ENCODE data around the gene CNDP2. TPM values are rescaled to one million over a fixed set of nuclear protein-coding genes. Genes with fewer than 3 reads are reported as not detected.

The CNDP2 gene
- total and polyA plus RNA-seq, 3 donors from 2014 or later: 72.0 to 84.5 (median 74.4) TPM

- no peak overlapping the region for H3K27ac ChIP-seq
- H3K36me3 ChIP-seq (ENCODE audit: low read depth, missing control alignments): no peaks in the 10 kb centered on the region
- WGBS, 2 donors: 92 to 96% methylated on average over 22 to 25 of the region's 25 CpGs
- no peaks in the 10 kb centered on the region for H3K27me3 ChIP-seq
- intact Hi-C loops (cut with DNase I; ENCODE audit: low total_unique reads): no loop called here
- H3K4me3 ChIP-seq: no peak overlapping the region
- no peaks in the 10 kb centered on the region for H3K9me3 ChIP-seq
- no peak for TF ChIP-seq POLR2A (IDR thresholded peaks at IDR 0.05)
- no peak for TF ChIP-seq CTCF (IDR thresholded peaks at IDR 0.05)
- DNase-seq: no peak
- H3K4me1 ChIP-seq: no peaks in the 10 kb centered on the region
Observed at GRCh38 chr18:74529811-74530583, 33.8 kb downstream of the CNDP2 start.

DNA sequence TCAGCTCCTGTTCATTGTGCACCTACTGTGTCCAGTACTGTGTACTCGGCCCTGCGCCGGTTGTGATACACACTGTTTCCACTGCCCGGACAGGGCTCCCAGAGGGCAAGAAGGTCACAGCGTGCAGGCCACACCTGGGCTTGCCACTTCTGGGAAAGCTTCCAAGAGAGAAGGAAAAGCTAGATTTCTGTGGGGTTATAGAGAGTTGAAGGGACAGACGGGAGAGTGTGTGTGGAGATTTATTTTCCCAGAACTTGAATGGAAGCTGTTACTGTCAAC is 34.4 kb downstream of the CNDP2 start:
- WGBS, 2 donors: 56 to 78% methylated on average over 6 of the region's 6 CpGs
- Histone ChIP-seq H3K9me3 (no peaks in the 10 kb centered on the region), H3K4me1 (no peaks in the 10 kb centered on the region), H3K36me3 (ENCODE audit: low read depth, missing control alignments) (no peaks in the 10 kb centered on the region), H3K27ac (no peak overlapping the region), H3K27me3 (no peaks in the 10 kb centered on the region), H3K4me3 (no peak overlapping the region)
- no peak for DNase-seq
- intact Hi-C loops (cut with DNase I; ENCODE audit: low total_unique reads): no loop called here
- TF ChIP-seq POLR2A (IDR thresholded peaks at IDR 0.05): no peak
- no peak for TF ChIP-seq CTCF (IDR thresholded peaks at IDR 0.05)

DNA sequence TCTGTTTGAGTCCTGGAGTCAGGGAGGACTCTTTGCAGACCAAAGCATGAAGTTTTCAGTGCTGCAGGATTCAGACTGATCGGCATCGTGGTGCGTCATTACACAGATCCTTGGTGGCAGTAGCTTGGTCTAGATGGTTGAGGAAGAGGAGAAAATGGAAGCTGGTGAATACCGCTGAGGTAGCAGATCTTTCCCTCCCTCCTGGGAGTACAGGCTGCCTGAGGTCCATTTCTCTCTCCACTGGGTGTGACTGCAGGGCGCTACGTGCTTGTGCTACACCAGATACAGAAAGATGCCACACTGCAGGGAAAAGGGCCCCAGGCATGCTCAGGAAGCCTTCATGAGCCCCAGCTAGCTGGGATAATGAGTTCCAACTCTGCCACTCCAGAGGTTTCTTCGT is 34.9 kb downstream of the CNDP2 start:
- intact Hi-C loops (cut with DNase I; ENCODE audit: low total_unique reads): no loop called here
- Histone ChIP-seq H3K36me3 (ENCODE audit: low read depth, missing control alignments) (no peaks in the 10 kb centered on the region), H3K27me3 (no peaks in the 10 kb centered on the region), H3K4me3 (no peak overlapping the region), H3K4me1 (no peaks in the 10 kb centered on the region), H3K27ac (no peak overlapping the region), H3K9me3 (no peaks in the 10 kb centered on the region)
- WGBS, 2 donors: 86 to 87% methylated on average over 7 of the region's 7 CpGs
- DNase-seq: no peak
- TF ChIP-seq POLR2A (IDR thresholded peaks at IDR 0.05) (no peak), CTCF (IDR thresholded peaks at IDR 0.05) (no peak)

- H3K9me3 ChIP-seq: no peaks in the 10 kb centered on the region
- no peak overlapping the region for H3K4me3 ChIP-seq
- H3K27me3 ChIP-seq: no peaks in the 10 kb centered on the region
- H3K36me3 ChIP-seq (ENCODE audit: low read depth, missing control alignments): no peaks in the 10 kb centered on the region
- H3K4me1 ChIP-seq: no peaks in the 10 kb centered on the region
- WGBS, 2 donors: 64 to 67% methylated on average over 9 of the region's 9 CpGs
- no peak overlapping the region for H3K27ac ChIP-seq
- DNase-seq: no peak
- TF ChIP-seq POLR2A (IDR thresholded peaks at IDR 0.05) (no peak), CTCF (IDR thresholded peaks at IDR 0.05) (no peak)
- intact Hi-C loops (cut with DNase I; ENCODE audit: low total_unique reads): no loop called here
Observed at GRCh38 chr18:74532511-74533025, 36.4 kb downstream of the CNDP2 start.

- Histone ChIP-seq H3K27ac (no peak overlapping the region), H3K4me3 (no peak overlapping the region), H3K36me3 (ENCODE audit: low read depth, missing control alignments) (no peaks in the 10 kb centered on the region), H3K4me1 (no peaks in the 10 kb centered on the region), H3K9me3 (no peaks in the 10 kb centered on the region), H3K27me3 (no peaks in the 10 kb centered on the region)
- intact Hi-C loops (cut with DNase I; ENCODE audit: low total_unique reads): no loop called here
- TF ChIP-seq POLR2A (IDR thresholded peaks at IDR 0.05): no peak
- TF ChIP-seq CTCF (IDR thresholded peaks at IDR 0.05): no peak
- DNase-seq: no peak
- 98 to 99% methylated on average over 12 of the region's 12 CpGs for WGBS, 2 donors
Observed at GRCh38 chr18:74533666-74534065, 37.5 kb downstream of the CNDP2 start.
